GM19467 (cell line): ENCODE measurements around the gene DDI2.

Experiments
- ATAC-seq: cut with Tn5 transposase; IDR thresholded peaks from one replicate; pipeline ENCODE4 v1.9.1; 2021; ENCODE audit warnings: mild to moderate bottlenecking, moderate library complexity; ENCODE audit not compliant: unreplicated experiment

Gene DDI2

GRCh38 chr1:15605398-15606383, 11.6 kb upstream of the DDI2 start:
- no peak for ATAC-seq

GRCh38 chr1:15609631-15610030, 7.6 kb upstream of the DDI2 start:
- no peak for ATAC-seq

- no peak for ATAC-seq
Observed at GRCh38 chr1:15610167-15610566, 7.1 kb upstream of the DDI2 start.

- peak; percentile 9 for ATAC-seq
Observed at GRCh38 chr1:15616373-15617172, 685 bp upstream of the DDI2 start.

GRCh38 chr1:15618077-15618654, 908 bp downstream of the DDI2 start:
- ATAC-seq: peak; percentile 42

GRCh38 chr1:15618655-15619525, 1.6 kb downstream of the DDI2 start:
- ATAC-seq: no peak

- no peak for ATAC-seq
Observed at GRCh38 chr1:15620155-15620545, 2.9 kb downstream of the DDI2 start.

GRCh38 chr1:15620902-15621682, 3.8 kb downstream of the DDI2 start:
- no peak for ATAC-seq

- ATAC-seq: no peak
Observed at GRCh38 chr1:15621975-15622374, 4.7 kb downstream of the DDI2 start.

GRCh38 chr1:15622712-15623373, 5.6 kb downstream of the DDI2 start:
- ATAC-seq: no peak

GRCh38 chr1:15623435-15623834, 6.2 kb downstream of the DDI2 start:
- no peak for ATAC-seq

- no peak for ATAC-seq
Observed at GRCh38 chr1:15624133-15624714, 7.0 kb downstream of the DDI2 start.

- ATAC-seq: no peak
Observed at GRCh38 chr1:15625056-15625917, 8.0 kb downstream of the DDI2 start.

- no peak for ATAC-seq
Observed at GRCh38 chr1:15626269-15626950, 9.2 kb downstream of the DDI2 start.

GRCh38 chr1:15627343-15627988, 10.2 kb downstream of the DDI2 start:
- peak; percentile 85 for ATAC-seq

GRCh38 chr1:15628003-15628402, 10.7 kb downstream of the DDI2 start:
- ATAC-seq: peak; percentile 30
